PC-9 (cell line): Measurements from ENCODE around the gene ALLC. TPM values are rescaled to one million over a fixed set of nuclear protein-coding genes. Genes with fewer than 3 reads are reported as not detected.

Source experiments
- BruUV-seq: library from RNA; stranded (reverse); fragments of 400-500 nt; replicated peaks from 2 replicates; lab custom pipeline; 2021; lab: Mats Ljungman, UMichigan
- CTCF ChIA-PET: fragments of 300-600 bp; sonication (Branson Sonifier 250); formaldehyde crosslinking; loops from one replicate; lab custom pipeline; 2022; ENCODE audit warnings: antibody characterized with exemption; lab: Charles Lee
- POLR2A ChIA-PET: fragments of 300-600 bp; sonication (Branson Sonifier 250); formaldehyde crosslinking; loops from one replicate; lab custom pipeline; 2022; ENCODE audit warnings: antibody characterized with exemption; ENCODE audit not compliant: unreplicated experiment; lab: Charles Lee
- DNase-seq, 2 experiments: peaks; one replicate each; pipeline versions ENCODE4 v3.0.0 to v3.0.0-alpha.2; 2015 to 2022; ENCODE audit warnings: mixed read lengths in 1 of 2
- H2AFZ ChIP-seq: fragments of 200-600 bp; sonication (generic); 2 replicates; pipeline ENCODE4 v1.8.1; 2017; ENCODE audit warnings: antibody characterized with exemption
- H3F3A ChIP-seq: fragments of 200-600 bp; sonication (generic); 2 replicates; pipeline ENCODE4 v1.8.1; 2017; ENCODE audit warnings: antibody characterized with exemption, mild to moderate bottlenecking, low read depth; ENCODE audit not compliant: insufficient read depth
- H3K27ac ChIP-seq: fragments of 200-600 bp; sonication (generic); 2 replicates; pipeline ENCODE4 v1.6.1; 2016; ENCODE audit warnings: mixed run types
- H3K27me3 ChIP-seq: fragments of 200-600 bp; sonication (generic); 2 replicates; pipeline ENCODE4 v1.6.1; 2016; ENCODE audit warnings: low read depth, mixed run types; ENCODE audit not compliant: insufficient read depth
- H3K36me3 ChIP-seq: fragments of 200-600 bp; sonication (generic); 2 replicates; pipeline ENCODE4 v1.6.1; 2016; ENCODE audit warnings: low read depth, mixed run types
- H3K4me1 ChIP-seq: fragments of 200-600 bp; sonication (generic); replicated peaks from 2 replicates; pipeline ENCODE4 v1.6.1; 2016; ENCODE audit warnings: mixed run types; ENCODE audit not compliant: insufficient read depth
- H3K4me2 ChIP-seq: fragments of 200-600 bp; sonication (generic); 2 replicates; pipeline ENCODE4 v1.6.1; 2017; ENCODE audit warnings: mixed run types
- H3K4me3 ChIP-seq: fragments of 200-600 bp; sonication (generic); 2 replicates; pipeline ENCODE4 v1.6.1; 2016; ENCODE audit warnings: mixed run types
- H3K79me2 ChIP-seq: fragments of 200-600 bp; sonication (generic); 2 replicates; pipeline ENCODE4 v1.6.1; 2017; ENCODE audit warnings: low read depth, mixed run types
- H3K9me2 ChIP-seq: fragments of 200-600 bp; sonication (generic); 2 replicates; pipeline ENCODE4 v1.8.1; 2017; ENCODE audit warnings: mild to moderate bottlenecking; ENCODE audit not compliant: insufficient read depth
- H3K9me3 ChIP-seq: fragments of 200-600 bp; sonication (generic); 2 replicates; pipeline ENCODE4 v1.8.1; 2016; ENCODE audit warnings: low read depth; ENCODE audit not compliant: insufficient read depth
- H4K20me1 ChIP-seq: fragments of 200-600 bp; sonication (generic); 2 replicates; pipeline ENCODE4 v1.8.1; 2017; ENCODE audit not compliant: insufficient read depth
- EZH2 ChIP-seq: fragments of 200-600 bp; sonication (generic); IDR thresholded peaks from 2 replicates; pipeline ENCODE4 v1.8.0; 2017; ENCODE audit warnings: antibody characterized with exemption, low read depth
- intact Hi-C: fragments of 100-400 bp; cut with micrococcal nuclease; formaldehyde crosslinking; loops from one replicate; pipeline ENCODE4 v1.10.0; 2022; ENCODE audit not compliant: unreplicated experiment
- total RNA-seq: library from RNA; stranded (reverse); gene quantifications from 2 replicates; pipeline ENCODE4 v1.2.3, GENCODE V29; 2021
- TF ChIP-seq, protein P1 (sequence below): fragments of 200-600 bp; sonication (generic); conservative IDR thresholded peaks from 2 replicates; pipeline ENCODE4 v1.6.1; 2017; ENCODE audit warnings: mixed run types, antibody characterized with exemption, mild to moderate bottlenecking, moderate library complexity

ALLC gene
- total RNA-seq, 1 experiment from 2014 or later: not detected

DNA sequence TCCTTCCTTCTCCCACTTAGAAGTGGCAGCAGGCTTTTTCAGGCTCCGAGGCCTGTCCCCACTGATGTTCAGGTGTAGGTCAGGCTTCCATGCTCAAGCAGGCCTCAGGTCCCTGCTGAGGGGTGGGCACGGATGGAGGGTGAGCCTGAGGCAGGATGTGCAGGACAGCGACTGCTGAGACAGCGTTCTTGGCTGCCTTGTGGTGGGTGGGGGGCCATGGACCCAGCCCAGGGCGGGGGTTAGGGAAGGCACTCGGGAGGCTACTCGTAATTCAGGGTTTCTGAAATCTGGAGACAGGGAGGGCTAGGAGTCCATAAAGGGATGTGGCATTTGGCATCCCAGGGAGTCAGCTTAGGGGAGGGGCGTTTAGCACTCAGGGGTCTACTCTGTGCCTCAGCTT is 32.8 kb upstream of the ALLC start:
- POLR2A ChIA-PET: no interaction called here
- Histone ChIP-seq H3K9me2 (no peaks in the 10 kb centered on the region), H3F3A (no peaks in the 10 kb centered on the region), H3K4me3 (no peak overlapping the region), H2AFZ (no peak overlapping the region), H3K36me3 (no peaks in the 10 kb centered on the region), H4K20me1 (no peaks in the 10 kb centered on the region), H3K79me2 (no peaks in the 10 kb centered on the region), H3K27me3 (no peaks in the 10 kb centered on the region), H3K4me2 (no peak overlapping the region), H3K27ac (no peak overlapping the region), H3K4me1 (no peaks in the 10 kb centered on the region), H3K9me3 (no peaks in the 10 kb centered on the region)
- no TSS peak for BruUV-seq
- no peak for DNase-seq
- TF ChIP-seq, protein P1, sequence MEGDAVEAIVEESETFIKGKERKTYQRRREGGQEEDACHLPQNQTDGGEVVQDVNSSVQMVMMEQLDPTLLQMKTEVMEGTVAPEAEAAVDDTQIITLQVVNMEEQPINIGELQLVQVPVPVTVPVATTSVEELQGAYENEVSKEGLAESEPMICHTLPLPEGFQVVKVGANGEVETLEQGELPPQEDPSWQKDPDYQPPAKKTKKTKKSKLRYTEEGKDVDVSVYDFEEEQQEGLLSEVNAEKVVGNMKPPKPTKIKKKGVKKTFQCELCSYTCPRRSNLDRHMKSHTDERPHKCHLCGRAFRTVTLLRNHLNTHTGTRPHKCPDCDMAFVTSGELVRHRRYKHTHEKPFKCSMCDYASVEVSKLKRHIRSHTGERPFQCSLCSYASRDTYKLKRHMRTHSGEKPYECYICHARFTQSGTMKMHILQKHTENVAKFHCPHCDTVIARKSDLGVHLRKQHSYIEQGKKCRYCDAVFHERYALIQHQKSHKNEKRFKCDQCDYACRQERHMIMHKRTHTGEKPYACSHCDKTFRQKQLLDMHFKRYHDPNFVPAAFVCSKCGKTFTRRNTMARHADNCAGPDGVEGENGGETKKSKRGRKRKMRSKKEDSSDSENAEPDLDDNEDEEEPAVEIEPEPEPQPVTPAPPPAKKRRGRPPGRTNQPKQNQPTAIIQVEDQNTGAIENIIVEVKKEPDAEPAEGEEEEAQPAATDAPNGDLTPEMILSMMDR: no peak
- no peak for TF ChIP-seq EZH2
- CTCF ChIA-PET: no interaction called here
- intact Hi-C loops: no loop called here

DNA sequence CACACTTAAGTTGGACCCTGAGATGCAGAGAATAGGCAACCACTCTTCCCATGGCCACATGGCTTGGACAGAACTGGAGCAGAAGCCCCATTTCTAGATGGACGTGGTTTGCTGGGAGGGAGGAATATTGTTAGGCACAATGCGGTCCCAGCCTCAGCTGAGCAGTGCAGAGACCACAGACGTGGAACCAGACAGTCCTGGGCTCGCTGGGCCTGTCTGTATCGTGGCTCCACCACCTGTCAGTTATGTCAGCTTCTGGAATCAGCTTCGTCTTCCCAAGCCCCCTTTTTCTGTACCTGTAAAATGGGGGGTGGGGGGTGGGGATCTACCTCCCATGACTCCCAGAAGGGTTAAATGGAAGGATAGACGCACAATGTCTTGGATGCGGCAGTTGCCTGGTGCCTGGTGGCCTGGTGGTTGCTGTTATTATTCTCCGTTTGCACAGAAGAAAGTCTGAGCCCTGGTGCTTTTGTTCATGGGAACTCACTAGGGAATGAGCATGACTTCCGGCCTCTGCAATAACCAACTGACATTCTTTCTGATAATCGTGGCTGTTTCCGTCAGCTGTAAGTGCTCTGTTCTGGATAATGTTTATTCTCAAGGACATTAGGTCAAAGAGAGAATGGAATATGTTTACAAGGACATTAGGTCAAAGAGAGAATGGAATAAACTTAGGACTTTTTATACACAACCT is 31.7 kb upstream of the ALLC start:
- H3K79me2 ChIP-seq: no peaks in the 10 kb centered on the region
- no peaks in the 10 kb centered on the region for H3K4me1 ChIP-seq
- no peaks in the 10 kb centered on the region for H3K9me3 ChIP-seq
- no peak overlapping the region for H3K4me2 ChIP-seq
- ChIA-PET POLR2A (no interaction called here), CTCF (no interaction called here)
- no peaks in the 10 kb centered on the region for H3K27me3 ChIP-seq
- intact Hi-C loops: no loop called here
- H3F3A ChIP-seq: no peaks in the 10 kb centered on the region
- no TSS peak for BruUV-seq
- DNase-seq: no peak
- no peaks in the 10 kb centered on the region for H4K20me1 ChIP-seq
- no peak overlapping the region for H3K27ac ChIP-seq
- no peak for TF ChIP-seq EZH2
- TF ChIP-seq, protein P1: no peak
- no peaks in the 10 kb centered on the region for H3K9me2 ChIP-seq
- H3K36me3 ChIP-seq: no peaks in the 10 kb centered on the region
- H2AFZ ChIP-seq: no peak overlapping the region
- H3K4me3 ChIP-seq: no peak overlapping the region

DNA sequence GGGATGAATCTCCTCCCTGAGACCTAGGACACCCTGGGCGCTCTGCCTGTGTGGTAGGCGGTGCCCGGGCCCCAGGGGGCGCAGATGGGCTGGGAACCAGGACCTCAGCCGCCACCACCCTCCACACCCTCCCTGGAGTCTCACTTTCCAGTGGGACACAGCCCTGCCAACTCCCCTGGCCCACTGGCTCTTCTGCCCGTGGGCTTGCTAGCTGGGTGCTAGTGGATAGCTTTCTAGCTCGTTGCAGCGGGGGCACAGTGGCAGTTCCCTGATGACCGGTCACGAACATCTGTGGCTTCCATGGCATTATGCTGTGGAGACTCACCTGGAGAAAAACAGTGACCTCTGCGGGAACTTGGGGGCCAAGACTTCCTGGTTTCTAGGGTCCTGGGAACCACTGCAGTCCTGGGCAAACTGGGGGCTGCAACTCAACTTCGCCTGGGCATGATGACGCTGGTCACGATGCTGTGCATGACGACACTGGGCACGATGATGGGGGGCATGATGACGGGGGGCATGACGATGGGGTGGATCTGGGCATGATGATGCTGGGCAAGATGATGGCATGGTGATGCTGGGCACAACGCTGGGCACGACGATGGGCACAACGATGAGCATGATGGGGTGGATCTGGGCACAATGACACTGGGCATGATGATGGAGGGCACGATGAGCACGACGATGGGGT is 31.0 kb upstream of the ALLC start:
- Histone ChIP-seq H3K9me3 (no peaks in the 10 kb centered on the region), H3K36me3 (no peaks in the 10 kb centered on the region), H3K4me2 (no peak overlapping the region), H4K20me1 (no peaks in the 10 kb centered on the region), H3K27me3 (no peaks in the 10 kb centered on the region), H3K4me3 (no peak overlapping the region), H3K9me2 (no peaks in the 10 kb centered on the region), H3K4me1 (no peaks in the 10 kb centered on the region), H3K79me2 (no peaks in the 10 kb centered on the region), H3F3A (no peaks in the 10 kb centered on the region), H2AFZ (no peak overlapping the region), H3K27ac (no peak overlapping the region)
- intact Hi-C loops: no loop called here
- DNase-seq: no peak
- CTCF ChIA-PET: no interaction called here
- BruUV-seq: no TSS peak
- TF ChIP-seq EZH2: no peak
- TF ChIP-seq, protein P1: no peak
- POLR2A ChIA-PET: no interaction called here
